Stimulated activated naive CD8-positive, alpha-beta T cell treated with anti-CD3 and anti-CD28 coated beads, Interleukin-15, Interleukin-2, amounts not matched to agents 100 ng/mL and 50 ng/mL, for 24 hours (primary cell): ENCODE results near the gene VPS26B.

Source experiments
- H3K27ac Mint-ChIP-seq: one replicate; pipeline ENCODE4 v1.8.0; 2021; ENCODE audit warnings: mild to moderate bottlenecking, mixed read lengths
- H3K27me3 Mint-ChIP-seq: one replicate; pipeline ENCODE4 v1.8.0; 2021; ENCODE audit warnings: mixed read lengths
- H3K36me3 Mint-ChIP-seq: one replicate; pipeline ENCODE4 v1.8.0; 2021; ENCODE audit warnings: low read depth, mixed read lengths
- H3K4me1 Mint-ChIP-seq: one replicate; pipeline ENCODE4 v1.8.0; 2021; ENCODE audit warnings: low read depth, mixed read lengths
- H3K4me3 Mint-ChIP-seq: one replicate; pipeline ENCODE4 v1.8.0; 2021; ENCODE audit warnings: mild to moderate bottlenecking, mixed read lengths
- H3K9me3 Mint-ChIP-seq: one replicate; pipeline ENCODE4 v1.8.0; 2021; ENCODE audit warnings: mixed read lengths

VPS26B gene

DNA sequence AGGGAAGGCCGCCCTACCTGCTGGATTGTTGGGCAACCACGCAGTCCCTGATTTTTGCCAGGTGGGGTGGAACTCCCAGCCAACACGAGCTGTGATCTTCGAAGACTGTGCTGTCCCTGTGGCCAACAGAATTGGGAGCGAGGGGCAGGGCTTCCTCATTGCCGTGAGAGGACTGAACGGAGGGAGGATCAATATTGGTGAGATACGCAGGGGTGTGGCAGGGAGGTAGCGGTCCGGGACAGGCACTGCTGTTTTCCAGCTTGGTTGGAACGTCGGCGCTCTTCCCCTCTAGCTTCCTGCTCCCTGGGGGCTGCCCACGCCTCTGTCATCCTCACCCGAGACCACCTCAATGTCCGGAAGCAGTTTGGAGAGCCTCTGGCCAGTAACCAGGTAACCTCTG is 36.5 kb downstream of the VPS26B start:
- no peak overlapping the region for H3K27ac Mint-ChIP-seq
- H3K4me3 Mint-ChIP-seq = no peak overlapping the region
- no peaks in the 10 kb centered on the region for H3K9me3 Mint-ChIP-seq
- H3K36me3 Mint-ChIP-seq = peaks cover 30% of the 10 kb centered on the region
- no peaks in the 10 kb centered on the region for H3K27me3 Mint-ChIP-seq
- H3K4me1 Mint-ChIP-seq = peaks cover 3% of the 10 kb centered on the region

DNA sequence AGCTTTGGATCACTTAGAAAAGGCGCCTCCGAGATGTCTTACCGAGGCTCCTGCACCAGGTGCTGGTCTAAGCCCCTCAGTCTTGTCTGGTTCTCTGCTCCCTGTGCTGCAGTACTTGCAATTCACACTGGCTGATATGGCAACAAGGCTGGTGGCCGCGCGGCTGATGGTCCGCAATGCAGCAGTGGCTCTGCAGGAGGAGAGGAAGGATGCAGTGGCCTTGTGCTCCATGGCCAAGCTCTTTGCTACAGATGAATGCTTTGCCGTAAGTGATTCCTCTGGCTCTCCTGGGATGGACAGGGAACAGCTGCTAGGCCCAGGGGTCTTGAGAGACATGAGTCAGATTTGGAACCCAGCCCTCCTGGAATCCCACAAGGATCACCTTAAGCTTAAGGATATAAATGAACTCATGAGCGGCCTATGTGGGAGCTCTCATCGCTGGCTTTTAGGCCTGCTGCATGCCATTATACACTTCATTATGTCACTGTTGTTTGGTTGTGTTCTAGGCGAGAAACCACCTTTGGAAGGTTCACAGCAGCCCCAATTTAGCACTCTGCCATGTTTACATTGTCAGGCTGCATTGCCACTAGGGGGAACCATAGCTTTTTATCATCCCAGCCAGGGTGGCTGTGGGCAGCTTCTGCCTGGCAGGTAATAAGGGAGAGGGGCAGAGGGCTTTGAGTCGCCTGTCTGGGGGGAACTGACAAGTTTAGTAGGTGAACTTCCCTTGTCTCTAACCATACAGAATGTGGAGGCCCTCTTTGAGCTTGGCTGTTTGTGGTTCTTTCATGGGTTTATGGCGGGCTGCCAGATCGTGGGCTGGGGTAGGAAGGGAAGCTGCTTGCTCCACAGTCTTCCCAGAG is 37.4 kb downstream of the VPS26B start:
- H3K27ac Mint-ChIP-seq = no peak overlapping the region
- no peaks in the 10 kb centered on the region for H3K27me3 Mint-ChIP-seq
- no peak overlapping the region for H3K4me3 Mint-ChIP-seq
- no peaks in the 10 kb centered on the region for H3K9me3 Mint-ChIP-seq
- H3K4me1 Mint-ChIP-seq = peaks cover 3% of the 10 kb centered on the region
- peaks cover 27% of the 10 kb centered on the region for H3K36me3 Mint-ChIP-seq

- no peaks in the 10 kb centered on the region for H3K27me3 Mint-ChIP-seq
- no peak overlapping the region for H3K27ac Mint-ChIP-seq
- H3K4me3 Mint-ChIP-seq = no peak overlapping the region
- H3K9me3 Mint-ChIP-seq = no peaks in the 10 kb centered on the region
- peaks cover 5% of the 10 kb centered on the region for H3K4me1 Mint-ChIP-seq
- H3K36me3 Mint-ChIP-seq = peaks cover 12% of the 10 kb centered on the region
These were observed 40.7 kb downstream of the VPS26B start for GRCh38 chr11:134264966-134265764.

GRCh38 chr11:134266440-134266839 is 42.0 kb downstream of the VPS26B start:
- H3K9me3 Mint-ChIP-seq = no peaks in the 10 kb centered on the region
- no peak overlapping the region for H3K27ac Mint-ChIP-seq
- no peak overlapping the region for H3K4me3 Mint-ChIP-seq
- peaks cover 11% of the 10 kb centered on the region for H3K4me1 Mint-ChIP-seq
- H3K36me3 Mint-ChIP-seq = peaks cover 4% of the 10 kb centered on the region
- H3K27me3 Mint-ChIP-seq = no peaks in the 10 kb centered on the region

DNA sequence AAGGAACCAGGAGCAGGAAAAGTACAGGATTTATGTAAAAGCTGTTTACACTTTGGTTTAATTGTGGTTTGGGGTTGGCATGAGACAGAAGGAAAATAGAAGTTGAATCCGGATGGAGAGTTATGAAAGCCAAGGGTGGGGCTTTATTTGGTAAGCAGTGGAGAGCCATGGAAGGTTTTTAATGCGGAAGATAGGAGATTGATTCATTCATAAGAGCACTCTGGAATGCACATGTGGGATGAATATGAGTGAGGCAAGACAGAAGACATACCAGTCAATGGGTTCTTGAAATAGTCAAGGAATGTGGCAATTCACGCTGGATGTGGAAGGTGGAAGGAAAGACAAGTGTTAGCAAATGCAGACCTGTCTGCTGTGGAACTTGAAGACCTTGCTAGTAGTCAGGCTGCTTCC is 42.4 kb downstream of the VPS26B start:
- Mint-ChIP-seq H3K9me3 (no peaks in the 10 kb centered on the region), H3K27me3 (no peaks in the 10 kb centered on the region), H3K36me3 (peaks cover 4% of the 10 kb centered on the region), H3K4me3 (no peak overlapping the region), H3K27ac (no peak overlapping the region), H3K4me1 (peaks cover 11% of the 10 kb centered on the region)

- H3K27me3 Mint-ChIP-seq = no peaks in the 10 kb centered on the region
- H3K9me3 Mint-ChIP-seq = no peaks in the 10 kb centered on the region
- H3K4me1 Mint-ChIP-seq = peaks cover 11% of the 10 kb centered on the region
- no peak overlapping the region for H3K4me3 Mint-ChIP-seq
- H3K27ac Mint-ChIP-seq = no peak overlapping the region
- H3K36me3 Mint-ChIP-seq = peaks cover 4% of the 10 kb centered on the region
These were observed 43.0 kb downstream of the VPS26B start for GRCh38 chr11:134267461-134267860.

- Mint-ChIP-seq H3K9me3 (no peaks in the 10 kb centered on the region), H3K27me3 (no peaks in the 10 kb centered on the region), H3K4me1 (peaks cover 15% of the 10 kb centered on the region), H3K27ac (no peak overlapping the region), H3K4me3 (no peak overlapping the region), H3K36me3 (peaks cover 4% of the 10 kb centered on the region)
These were observed 43.5 kb downstream of the VPS26B start for GRCh38 chr11:134267966-134268365.

DNA sequence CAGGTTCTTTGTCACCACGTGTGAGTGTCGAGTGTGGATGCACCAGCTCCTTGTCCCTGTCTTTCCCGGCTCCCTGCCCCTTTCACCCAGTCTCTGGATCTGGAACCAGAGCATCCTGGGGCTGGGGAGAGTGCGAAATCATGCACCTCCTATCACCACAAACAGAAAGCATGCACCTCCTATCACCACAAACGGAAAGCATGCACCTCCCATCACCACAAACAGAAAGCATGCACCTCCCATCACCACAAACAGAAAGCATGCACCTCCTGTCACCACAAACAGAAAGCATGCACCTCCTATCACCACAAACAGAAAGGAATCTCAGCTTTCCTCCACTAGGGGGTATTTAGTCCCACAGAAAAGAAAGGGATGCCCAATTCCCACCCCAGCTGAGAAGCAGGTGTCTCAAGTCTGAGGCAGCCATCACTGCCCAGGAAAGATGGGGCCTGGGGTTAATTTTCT is 45.8 kb downstream of the VPS26B start:
- Mint-ChIP-seq H3K4me3 (peak overlapping the region; percentile 24), H3K9me3 (no peaks in the 10 kb centered on the region), H3K4me1 (peaks cover 36% of the 10 kb centered on the region), H3K27me3 (peaks cover 6% of the 10 kb centered on the region), H3K27ac (peak overlapping the region; percentile 42), H3K36me3 (no peaks in the 10 kb centered on the region)

DNA sequence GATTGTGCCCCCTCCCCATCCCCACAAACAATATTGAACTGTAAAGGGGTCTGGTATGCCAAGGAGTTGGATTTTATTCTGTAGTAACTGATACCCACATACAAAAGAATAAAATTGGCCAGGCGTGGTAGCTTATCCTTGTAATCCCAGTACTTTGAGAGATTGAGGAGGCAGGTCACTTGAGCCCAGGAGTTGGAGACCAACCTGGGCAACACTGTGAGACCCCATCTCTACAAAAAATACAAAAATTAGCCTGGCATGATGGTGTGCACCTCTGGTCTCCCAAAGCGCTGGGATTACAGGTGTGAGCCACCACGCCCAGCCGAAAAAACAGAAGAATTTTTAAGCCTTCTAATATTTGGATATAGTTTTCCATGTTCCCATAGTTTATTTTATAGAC is 47.5 kb downstream of the VPS26B start:
- H3K9me3 Mint-ChIP-seq = no peaks in the 10 kb centered on the region
- no peak overlapping the region for H3K27ac Mint-ChIP-seq
- no peak overlapping the region for H3K4me3 Mint-ChIP-seq
- H3K4me1 Mint-ChIP-seq = peaks cover 41% of the 10 kb centered on the region
- peaks cover 10% of the 10 kb centered on the region for H3K27me3 Mint-ChIP-seq
- H3K36me3 Mint-ChIP-seq = no peaks in the 10 kb centered on the region

GRCh38 chr11:134272381-134273316 is 48.2 kb downstream of the VPS26B start:
- Mint-ChIP-seq H3K9me3 (no peaks in the 10 kb centered on the region), H3K27me3 (peaks cover 15% of the 10 kb centered on the region), H3K36me3 (no peaks in the 10 kb centered on the region), H3K27ac (no peak overlapping the region), H3K4me1 (peaks cover 45% of the 10 kb centered on the region), H3K4me3 (no peak overlapping the region)

- Mint-ChIP-seq H3K36me3 (no peaks in the 10 kb centered on the region), H3K27me3 (peaks cover 16% of the 10 kb centered on the region), H3K27ac (no peak overlapping the region), H3K4me1 (peaks cover 45% of the 10 kb centered on the region), H3K4me3 (no peak overlapping the region), H3K9me3 (no peaks in the 10 kb centered on the region)
These were observed 48.8 kb downstream of the VPS26B start for GRCh38 chr11:134273317-134273712.

- H3K9me3 Mint-ChIP-seq = no peaks in the 10 kb centered on the region
- peak overlapping the region; percentile 92 for H3K27ac Mint-ChIP-seq
- H3K4me1 Mint-ChIP-seq = peaks cover 47% of the 10 kb centered on the region
- H3K4me3 Mint-ChIP-seq = peak overlapping the region; percentile 90
- H3K36me3 Mint-ChIP-seq = peaks cover 7% of the 10 kb centered on the region
- peaks cover 31% of the 10 kb centered on the region for H3K27me3 Mint-ChIP-seq
These were observed 50.7 kb downstream of the VPS26B start for GRCh38 chr11:134275188-134275533.

GRCh38 chr11:134275534-134276395 is 51.3 kb downstream of the VPS26B start, which contains the start of gene GLB1L3:
Gene GLB1L3, plus strand, starts transcription at chr11:134276379. Its CDS starts 362 bp downstream, at chr11:134276741.
- Mint-ChIP-seq H3K4me1 (peaks cover 41% of the 10 kb centered on the region), H3K27me3 (peaks cover 31% of the 10 kb centered on the region), H3K36me3 (peaks cover 7% of the 10 kb centered on the region), H3K4me3 (peak within 1 kb of the TSS; percentile 90), H3K27ac (peak within 1 kb of the TSS; percentile 92), H3K9me3 (no peaks in the 10 kb centered on the region)
